Endometrial microvascular endothelial cells (primary cell): Measurements from ENCODE around the gene VSTM4. TPM values are rescaled to one million over a fixed set of nuclear protein-coding genes. Genes with fewer than 3 reads are reported as not detected.

Experiments used
- in situ Hi-C: cut with HindIII; loops from 2 replicates; pipeline ENCODE4 v1.10.0; 2017; ENCODE audit warnings: low sequenced_read_pairs, low pct_unique_long_range_greater_than_20kb; ENCODE audit errors: inconsistent ontology term
- total RNA-seq: library from RNA; depleted of rRNA; stranded (reverse); fragments of >200 nt; gene quantifications from one replicate; pipeline ENCODE4 v1.2.3, GENCODE V29; 2015; ENCODE audit errors: inconsistent ontology term

VSTM4 gene
- total RNA-seq, 1 donor from 2014 or later, result 0.56 TPM

- in situ Hi-C loops, result no loop called here
Measured at GRCh38 chr10:49057231-49057880, 58.0 kb downstream of the VSTM4 start.

- in situ Hi-C loops, result no loop called here
Measured at GRCh38 chr10:49056356-49056755, 59.0 kb downstream of the VSTM4 start.

- in situ Hi-C loops, result no loop called here
Measured at GRCh38 chr10:49055221-49055849, 60.0 kb downstream of the VSTM4 start.

- in situ Hi-C loops, result no loop called here
Measured at GRCh38 chr10:49054753-49055152, 60.6 kb downstream of the VSTM4 start.

- in situ Hi-C loops, result no loop called here
Measured at GRCh38 chr10:49053998-49054692, 61.2 kb downstream of the VSTM4 start.

GRCh38 chr10:49053053-49053997 is 62.0 kb downstream of the VSTM4 start:
- in situ Hi-C loops, result no loop called here

GRCh38 chr10:49052069-49052468 is 63.3 kb downstream of the VSTM4 start:
- in situ Hi-C loops, result no loop called here

- in situ Hi-C loops, result no loop called here
Measured at GRCh38 chr10:49050906-49051305, 64.4 kb downstream of the VSTM4 start.

- in situ Hi-C loops, result no loop called here
Measured at GRCh38 chr10:49050366-49050765, 65.0 kb downstream of the VSTM4 start.

GRCh38 chr10:49049660-49050059 is 65.7 kb downstream of the VSTM4 start:
- in situ Hi-C loops, result no loop called here

GRCh38 chr10:49047128-49047639 is 68.1 kb downstream of the VSTM4 start:
- in situ Hi-C loops, result no loop called here

GRCh38 chr10:49044293-49045193 is 70.8 kb downstream of the VSTM4 start:
- in situ Hi-C loops, result no loop called here

GRCh38 chr10:49040601-49041000 is 74.7 kb downstream of the VSTM4 start:
- in situ Hi-C loops, result no loop called here

GRCh38 chr10:49039409-49039808 is 75.9 kb downstream of the VSTM4 start:
- in situ Hi-C loops, result no loop called here

GRCh38 chr10:49038711-49039110 is 76.6 kb downstream of the VSTM4 start:
- in situ Hi-C loops, result no loop called here

- in situ Hi-C loops, result no loop called here
Measured at GRCh38 chr10:49037187-49037586, 78.1 kb downstream of the VSTM4 start.

- in situ Hi-C loops, result no loop called here
Measured at GRCh38 chr10:49036638-49037037, 78.7 kb downstream of the VSTM4 start.

GRCh38 chr10:49035920-49036319 is 79.4 kb downstream of the VSTM4 start:
- in situ Hi-C loops, result no loop called here
